Thoracic aorta (tissue), 2 donors: ENCODE measurements around the gene GULP1. TPM values are rescaled to one million over a fixed set of nuclear protein-coding genes. Genes with fewer than 3 reads are reported as not detected.

Source experiments
- ATAC-seq: fragments of 150-250 bp; one replicate; pipeline ENCODE4 v1.8.0; 2017; ENCODE audit warnings: low read depth; ENCODE audit not compliant: insufficient number of reproducible peaks, low FRiP score
- DNase-seq: peaks from one replicate; pipeline ENCODE4 v3.0.0-alpha.2; 2020; ENCODE audit warnings: low spot score
- H3K27ac ChIP-seq, 2 donors: fragments of 200-600 bp; sonication (generic); 1 replicate in 1 of 2; 2 replicates in 1 of 2; pipeline ENCODE4 v1.5.1; 2016; ENCODE audit warnings: mild to moderate bottlenecking in 2 of 2, moderate library complexity in 2 of 2
- H3K27me3 ChIP-seq: fragments of 200-600 bp; sonication (generic); replicated peaks from 2 replicates; pipeline ENCODE4 v1.6.0; 2016; ENCODE audit warnings: mild to moderate bottlenecking; ENCODE audit not compliant: insufficient read depth
- H3K36me3 ChIP-seq: fragments of 200-600 bp; sonication (generic); one replicate; pipeline ENCODE4 v1.5.1; 2016
- H3K4me1 ChIP-seq, 2 donors: fragments of 200-600 bp; sonication (generic); 1 replicate in 1 of 2; 2 replicates in 1 of 2; pipeline versions ENCODE4 v1.5.1 to v1.6.0; 2016; ENCODE audit warnings: low read depth in 2 of 2, mild to moderate bottlenecking in 1 of 2; ENCODE audit not compliant: control insufficient read depth in 1 of 2
- H3K4me3 ChIP-seq: fragments of 200-600 bp; sonication (generic); 2 replicates; pipeline ENCODE4 v1.5.1; 2016; ENCODE audit warnings: mild to moderate bottlenecking
- H3K9me3 ChIP-seq: fragments of 200-600 bp; sonication (generic); 2 replicates; pipeline ENCODE4 v1.5.1; 2016
- CTCF ChIP-seq: fragments of 200-600 bp; sonication (generic); IDR thresholded peaks from one replicate; pipeline ENCODE4 v1.5.1; 2019; ENCODE audit warnings: antibody characterized with exemption
- total RNA-seq, 2 donors: library from RNA; depleted of rRNA; stranded (reverse); fragments of >200 nt; gene quantifications; one replicate each; pipeline versions ENCODE4 v1.1.0 to v1.2.3, GENCODE V29; 2016

Gene GULP1
- total RNA-seq, 2 donors from 2014 or later, result 64.0 to 80.9 TPM

GRCh38 chr2:188497726-188498125, 206.1 kb downstream of the GULP1 start:
- H3K9me3 ChIP-seq, result no peaks in the 10 kb centered on the region
- H3K36me3 ChIP-seq, result no peaks in the 10 kb centered on the region
- TF ChIP-seq CTCF, result no peak
- no peak for DNase-seq
- no peak for ATAC-seq
- H3K27me3 ChIP-seq, result no peaks in the 10 kb centered on the region
- peaks cover 15 to 42% of the 10 kb centered on the region in 2 donors for H3K4me1 ChIP-seq
- no peak overlapping the region for H3K4me3 ChIP-seq
- peak overlapping the region in 1 of 2 donors; percentile 22 for H3K27ac ChIP-seq

- Histone ChIP-seq H3K27ac (no peak overlapping the region), H3K4me1 (peaks cover 12 to 29% of the 10 kb centered on the region in 2 donors), H3K4me3 (no peak overlapping the region), H3K36me3 (no peaks in the 10 kb centered on the region), H3K9me3 (no peaks in the 10 kb centered on the region), H3K27me3 (no peaks in the 10 kb centered on the region)
- DNase-seq (no peak), ATAC-seq (no peak)
- TF ChIP-seq CTCF, result no peak
These were observed 212.3 kb downstream of the GULP1 start for GRCh38 chr2:188503975-188504374.

- ATAC-seq (no peak), DNase-seq (no peak)
- Histone ChIP-seq H3K4me1 (peaks cover 6 to 25% of the 10 kb centered on the region in 2 donors), H3K36me3 (no peaks in the 10 kb centered on the region), H3K27me3 (no peaks in the 10 kb centered on the region), H3K9me3 (no peaks in the 10 kb centered on the region), H3K27ac (no peak overlapping the region), H3K4me3 (no peak overlapping the region)
- TF ChIP-seq CTCF, result no peak
These were observed 215.2 kb downstream of the GULP1 start for GRCh38 chr2:188506843-188507242.

GRCh38 chr2:188511346-188511745, 219.7 kb downstream of the GULP1 start:
- Histone ChIP-seq H3K27me3 (no peaks in the 10 kb centered on the region), H3K4me1 (peaks cover 11 to 55% of the 10 kb centered on the region in 2 donors), H3K27ac (no peak overlapping the region), H3K36me3 (no peaks in the 10 kb centered on the region), H3K9me3 (no peaks in the 10 kb centered on the region), H3K4me3 (no peak overlapping the region)
- ATAC-seq (no peak), DNase-seq (no peak)
- TF ChIP-seq CTCF, result no peak

GRCh38 chr2:188512456-188512855, 220.8 kb downstream of the GULP1 start:
- ATAC-seq, result no peak

More at GRCh38 chr2:188512456-188512855, 220.8 kb downstream of the GULP1 start:
- TF ChIP-seq CTCF, result peak; percentile 45
- no peaks in the 10 kb centered on the region for H3K36me3 ChIP-seq
- H3K27me3 ChIP-seq, result no peaks in the 10 kb centered on the region
- no peak for DNase-seq
- peak overlapping the region; percentile 34 for H3K4me3 ChIP-seq
- H3K4me1 ChIP-seq, result peaks cover 12 to 52% of the 10 kb centered on the region in 2 donors
- H3K27ac ChIP-seq, result no peak overlapping the region
- H3K9me3 ChIP-seq, result no peaks in the 10 kb centered on the region
